Stimulated activated CD8-positive, alpha-beta memory T cell treated with anti-CD3 and anti-CD28 coated beads, Interleukin-12 subunit alpha, Interleukin-12 subunit beta, amount 100 ng/mL, for 1 hour (primary cell): ENCODE measurements around the gene YKT6.

Experiments used
- DNase-seq: peaks from one replicate; pipeline ENCODE4 v3.0.0-alpha.2; 2020; ENCODE audit warnings: low read depth

YKT6 gene

GRCh38 chr7:44235582-44236332 lies 35.0 kb downstream of the YKT6 start:
- no peak for DNase-seq

- DNase-seq: no peak
Measured at GRCh38 chr7:44236333-44236728, 35.6 kb downstream of the YKT6 start.

GRCh38 chr7:44237696-44238095 lies 36.9 kb downstream of the YKT6 start:
- DNase-seq: no peak

DNA sequence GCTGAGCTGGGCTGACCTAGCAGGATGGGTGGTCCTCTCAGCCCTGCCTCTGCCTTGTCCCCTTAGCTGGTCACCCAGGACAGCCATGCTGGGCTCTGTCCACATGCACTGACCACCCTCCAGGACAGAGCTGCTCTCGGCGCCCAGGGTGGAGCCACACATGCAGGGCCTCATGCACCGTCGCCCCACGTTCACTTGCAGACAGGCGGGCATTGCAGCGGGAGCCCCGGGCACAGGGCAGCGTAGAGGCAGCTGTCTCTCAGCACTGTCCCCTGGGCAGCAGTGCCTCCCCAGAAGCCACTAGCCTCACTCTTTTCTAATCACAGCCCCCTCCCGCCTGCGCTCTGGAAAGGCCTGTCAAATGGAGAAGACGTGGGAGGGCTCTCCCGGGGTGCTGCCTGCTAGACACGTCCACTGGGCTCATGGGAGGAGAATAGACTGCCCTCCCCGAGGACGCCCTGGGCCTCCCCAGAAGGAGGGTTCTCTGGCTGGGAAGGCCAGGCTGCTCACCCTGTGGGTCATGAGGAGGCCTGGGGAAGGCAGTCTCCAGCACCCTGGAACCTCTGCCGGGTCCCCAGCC lies 37.4 kb downstream of the YKT6 start:
- no peak for DNase-seq

DNA sequence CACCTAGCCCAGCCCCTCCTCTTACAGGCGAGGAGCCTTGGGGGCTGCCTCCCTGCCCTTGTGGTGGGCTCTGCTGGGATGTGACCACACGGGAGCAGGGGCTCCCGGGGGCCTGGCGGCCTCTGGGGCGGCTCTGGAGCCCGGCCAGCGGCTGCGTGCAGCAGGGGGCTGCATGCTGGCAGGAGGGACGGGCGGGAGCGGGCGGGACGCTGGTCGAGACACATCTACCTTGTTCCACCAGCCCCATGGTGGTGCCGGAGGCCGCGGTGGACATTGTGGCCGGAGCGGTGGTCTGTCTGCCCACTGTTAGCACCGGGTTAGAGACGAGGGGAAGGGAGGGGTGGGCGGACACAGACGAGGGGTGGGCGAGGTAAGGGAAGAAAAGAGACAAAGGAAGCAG lies 38.6 kb downstream of the YKT6 start:
- DNase-seq: no peak

GRCh38 chr7:44240376-44240775 lies 39.6 kb downstream of the YKT6 start:
- no peak for DNase-seq

DNA sequence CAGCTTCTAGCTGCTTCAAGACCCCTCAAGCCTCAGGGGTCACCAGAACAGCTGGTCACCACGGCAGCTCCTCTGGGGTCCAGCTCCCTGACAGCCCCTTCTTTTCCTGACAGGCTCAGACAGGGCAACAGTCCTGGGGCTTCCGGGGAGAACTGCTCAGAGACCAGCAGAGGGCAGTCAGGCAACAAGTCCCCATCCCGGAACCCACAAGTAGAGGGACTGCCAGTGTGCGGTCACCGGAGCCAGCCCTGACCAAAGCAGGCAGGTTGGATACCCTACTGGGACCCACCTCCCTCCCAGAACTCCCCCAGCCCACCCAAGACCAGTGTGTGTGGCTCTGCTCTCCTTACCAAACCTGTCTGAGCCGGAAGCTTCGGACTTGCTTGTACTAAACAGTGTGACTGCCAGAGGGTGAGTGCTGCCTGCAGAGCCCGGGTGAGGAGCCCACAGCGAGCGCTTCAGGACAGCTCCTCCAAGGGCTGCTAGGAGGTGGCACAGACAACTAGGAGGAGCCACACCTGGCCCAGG lies 40.3 kb downstream of the YKT6 start:
- DNase-seq: peak; percentile 27

GRCh38 chr7:44242091-44242490 lies 41.3 kb downstream of the YKT6 start:
- DNase-seq: no peak

DNA sequence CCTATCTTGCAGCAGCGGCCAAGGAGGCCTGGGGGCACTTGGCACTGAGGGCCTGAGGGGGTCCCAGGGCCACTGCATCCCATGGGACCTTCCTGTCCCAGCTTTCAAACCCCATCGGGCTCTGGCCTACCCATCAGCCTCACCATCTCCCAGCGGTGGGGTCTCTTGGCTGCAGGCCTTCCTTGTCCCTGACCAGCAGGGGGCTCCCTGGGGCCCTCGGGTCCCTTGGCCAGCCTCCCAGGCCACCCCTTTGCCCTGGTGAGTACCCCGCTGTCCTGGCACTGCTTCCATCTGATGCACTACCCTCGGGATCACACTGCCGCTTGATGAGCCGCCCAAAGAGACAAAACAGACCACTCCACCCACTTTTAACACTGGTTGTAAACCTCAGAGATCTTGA lies 43.5 kb downstream of the YKT6 start:
- DNase-seq: no peak

- no peak for DNase-seq
Measured at GRCh38 chr7:44246396-44247113, 45.8 kb downstream of the YKT6 start.

DNA sequence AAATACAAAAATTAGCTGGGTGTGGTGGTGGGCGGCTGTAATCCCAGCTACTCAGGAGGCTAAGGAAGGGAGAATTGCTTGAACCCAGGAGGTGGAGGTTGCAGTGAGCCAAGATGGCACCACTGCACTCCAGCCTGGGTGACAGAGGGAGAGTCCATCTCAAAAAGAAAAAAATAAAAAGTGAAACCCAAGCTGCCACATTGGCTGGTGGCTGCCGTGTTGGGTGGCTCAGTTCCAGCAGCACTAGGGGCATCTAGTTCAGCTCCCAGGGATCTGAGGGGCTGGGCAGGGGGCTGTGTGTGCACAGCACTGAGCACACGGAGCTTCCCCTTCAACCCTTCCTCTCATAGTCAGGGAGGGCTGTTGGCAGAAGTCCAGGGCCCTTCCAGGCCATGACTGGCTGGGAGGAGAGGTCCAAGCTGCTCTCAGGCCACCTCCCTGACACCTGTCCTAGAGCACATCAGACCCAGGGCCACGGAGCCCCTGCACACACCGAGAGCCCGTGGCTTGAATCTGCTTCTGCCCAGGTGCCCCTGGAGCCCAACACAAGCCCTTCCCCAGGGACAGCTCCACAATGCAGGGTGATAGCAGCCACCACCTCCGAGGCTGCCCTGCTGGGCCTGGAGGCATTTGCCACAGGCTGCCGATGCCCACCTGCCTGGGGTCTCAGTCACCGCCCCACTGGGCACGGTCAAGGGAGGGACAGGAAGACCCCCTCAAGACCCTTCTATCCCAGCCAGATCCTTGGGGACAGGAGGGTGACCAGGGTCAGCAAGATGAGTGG lies 47.3 kb downstream of the YKT6 start:
- no peak for DNase-seq

DNA sequence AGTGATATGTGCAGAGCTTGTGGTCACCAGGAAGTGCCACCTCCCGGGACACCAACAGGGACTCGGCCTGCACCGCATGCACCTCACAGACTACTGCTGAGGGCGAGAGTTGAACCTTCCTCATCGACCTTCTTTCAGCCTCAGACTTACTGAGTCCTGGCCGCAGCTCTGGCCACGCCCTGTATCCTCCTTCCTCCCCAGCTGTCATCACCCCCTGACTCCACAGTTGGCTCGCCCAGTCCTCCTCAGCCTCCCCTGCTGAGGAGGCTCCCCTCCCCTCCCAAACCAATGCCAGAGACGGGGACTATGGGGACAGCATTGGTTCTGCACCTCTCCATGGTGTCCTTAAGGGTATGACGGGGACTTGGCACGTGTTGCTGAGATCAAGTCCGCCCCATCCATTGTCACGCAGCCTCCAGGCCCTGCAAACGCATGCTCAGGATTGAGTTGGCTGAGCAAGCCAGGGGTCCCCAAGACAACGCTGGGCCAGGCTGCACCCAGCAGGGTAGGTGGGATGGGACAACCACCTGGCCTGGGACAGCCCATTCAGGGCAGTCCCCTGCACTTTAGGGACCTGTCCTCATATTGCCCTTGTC lies 49.0 kb downstream of the YKT6 start:
- DNase-seq: no peak

GRCh38 chr7:44251269-44251668 lies 50.5 kb downstream of the YKT6 start:
- DNase-seq: no peak

DNA sequence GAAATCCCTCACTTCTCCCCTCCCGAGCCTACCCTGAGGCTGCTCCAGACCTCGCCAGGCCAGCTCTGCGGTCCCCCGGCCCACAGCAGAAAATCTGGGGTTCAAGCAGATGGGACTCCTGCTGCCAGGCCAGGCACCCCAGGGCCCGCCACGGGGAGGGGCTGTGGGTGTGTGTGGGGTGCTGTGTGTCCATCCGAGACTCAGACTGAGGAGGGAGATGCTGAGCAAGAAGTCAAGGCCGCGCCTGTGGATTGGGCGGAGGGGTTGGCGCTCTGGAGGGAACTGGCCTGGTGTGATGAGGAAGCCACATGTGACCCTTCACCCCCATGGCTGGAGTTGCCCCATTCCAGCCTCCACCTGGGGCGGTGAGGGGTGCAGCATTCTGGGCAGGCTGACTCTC lies 51.1 kb downstream of the YKT6 start:
- DNase-seq: no peak

GRCh38 chr7:44256459-44256858 lies 55.7 kb downstream of the YKT6 start:
- no peak for DNase-seq

DNA sequence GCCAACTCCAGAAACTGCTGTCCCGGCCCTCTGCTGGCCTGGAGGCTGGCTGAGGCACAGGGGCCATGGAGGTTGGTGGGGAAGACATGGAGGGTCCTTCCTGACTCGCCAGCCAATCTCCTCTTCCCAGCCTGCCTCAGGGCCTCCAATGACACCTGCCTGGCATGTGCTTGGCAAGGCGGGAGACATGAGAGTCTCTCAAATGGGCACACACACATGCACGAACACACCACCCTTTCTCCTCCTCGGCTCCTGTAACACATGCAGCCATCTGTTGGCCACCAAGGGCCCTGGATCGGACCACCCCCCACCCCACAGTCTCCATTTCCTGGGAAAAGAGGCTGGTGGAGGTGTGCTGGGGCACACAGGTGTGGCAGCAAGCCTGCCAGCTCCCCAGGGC lies 56.4 kb downstream of the YKT6 start:
- DNase-seq: no peak

DNA sequence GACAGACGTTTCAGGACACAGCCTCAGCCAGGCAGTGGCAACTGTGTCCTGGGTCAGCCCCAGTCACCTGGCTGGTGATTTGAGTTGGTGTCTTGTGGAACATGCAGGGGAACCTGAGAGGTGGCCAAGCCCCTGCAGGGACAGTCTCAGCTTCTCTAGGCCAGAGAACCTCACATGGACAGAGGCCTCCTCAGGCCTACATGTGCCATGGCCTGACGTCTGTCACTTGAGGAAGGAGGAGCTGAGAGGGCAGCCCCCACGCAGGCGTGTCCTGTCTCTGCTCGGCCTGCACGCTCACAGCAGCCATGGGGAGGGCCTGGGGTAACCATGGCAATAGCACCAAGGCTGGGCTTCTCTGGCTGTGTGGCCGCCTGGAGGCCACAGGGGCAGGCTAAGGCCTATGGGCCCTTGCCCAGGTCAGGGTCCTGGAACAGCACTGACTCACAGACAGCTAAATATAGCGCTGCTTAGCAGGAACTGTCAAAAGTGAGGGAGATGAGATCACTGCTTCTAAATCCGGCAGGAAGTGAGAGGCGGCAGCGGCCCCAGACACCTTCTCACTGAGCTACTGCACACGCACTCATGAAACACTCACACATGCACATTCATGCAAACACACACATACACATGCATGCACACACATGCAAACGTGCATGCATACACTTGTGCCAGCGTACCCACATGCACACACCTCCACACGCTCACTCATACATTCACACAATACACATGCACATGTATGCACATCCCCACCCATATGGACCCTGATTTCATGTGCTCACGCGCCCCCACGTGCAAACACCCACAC lies 57.0 kb downstream of the YKT6 start:
- peak; percentile 34 for DNase-seq

- DNase-seq: no peak
Measured at GRCh38 chr7:44258423-44258760, 57.6 kb downstream of the YKT6 start.

DNA sequence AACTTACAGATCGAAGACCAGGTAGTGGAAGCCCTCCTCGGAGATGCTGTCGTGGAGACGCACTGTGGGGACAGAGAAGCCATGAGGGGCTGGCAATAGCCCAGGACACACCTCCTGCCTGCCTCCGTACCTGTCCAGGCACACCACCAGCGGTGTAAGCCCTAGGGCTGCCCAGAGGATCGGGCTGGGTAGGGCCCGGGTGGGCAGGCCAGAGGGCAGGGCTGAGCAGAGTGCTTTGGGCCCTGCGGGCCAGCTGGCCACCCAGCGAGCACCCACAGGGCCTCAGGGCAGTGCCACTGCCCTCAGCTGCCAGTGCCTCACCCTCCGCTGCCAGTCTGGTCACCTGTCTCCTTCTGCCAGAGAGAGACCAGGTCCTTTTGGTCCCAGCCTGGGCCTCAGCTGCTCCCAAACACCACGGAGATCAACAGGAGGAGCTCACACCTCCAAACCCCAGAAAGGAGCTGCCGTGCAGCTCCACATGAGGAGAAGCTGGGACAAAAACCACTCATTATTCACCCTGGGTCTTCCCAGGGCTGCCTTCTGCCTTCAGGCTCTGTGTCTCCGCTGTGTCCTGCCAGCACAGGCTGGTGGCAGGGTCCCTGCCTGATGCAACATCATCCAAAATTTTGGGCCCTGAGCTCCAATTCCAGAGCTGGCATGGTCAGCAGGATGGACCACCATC lies 58.2 kb downstream of the YKT6 start:
- no peak for DNase-seq
